ENCODE results near the gene MAX. TPM values are rescaled to one million over a fixed set of nuclear protein-coding genes. Genes with fewer than 3 reads are reported as not detected.

The MAX gene
- total RNA-seq, 3 donors from 2014 or later = 129 to 153 (median 147) TPM

GRCh38 chr14:65070471-65070976, 31.8 kb downstream of the MAX start:
- DNase-seq (peak; percentile 86 to 92 (median 89)), ATAC-seq (peak; percentile 89)
- Histone ChIP-seq H3K36me3 (ENCODE audit: low read depth) (no peaks in the 10 kb centered on the region), H3K9me3 (no peaks in the 10 kb centered on the region), H3K4me1 (ENCODE audit: low read depth) (peaks cover 47% of the 10 kb centered on the region), H3K4me3 (no peak overlapping the region)
- TF ChIP-seq CTCF (IDR thresholded peaks at IDR 0.05) = no peak
- intact Hi-C loops (cut with DNase I, micrococcal nuclease) = no loop called here

DNA sequence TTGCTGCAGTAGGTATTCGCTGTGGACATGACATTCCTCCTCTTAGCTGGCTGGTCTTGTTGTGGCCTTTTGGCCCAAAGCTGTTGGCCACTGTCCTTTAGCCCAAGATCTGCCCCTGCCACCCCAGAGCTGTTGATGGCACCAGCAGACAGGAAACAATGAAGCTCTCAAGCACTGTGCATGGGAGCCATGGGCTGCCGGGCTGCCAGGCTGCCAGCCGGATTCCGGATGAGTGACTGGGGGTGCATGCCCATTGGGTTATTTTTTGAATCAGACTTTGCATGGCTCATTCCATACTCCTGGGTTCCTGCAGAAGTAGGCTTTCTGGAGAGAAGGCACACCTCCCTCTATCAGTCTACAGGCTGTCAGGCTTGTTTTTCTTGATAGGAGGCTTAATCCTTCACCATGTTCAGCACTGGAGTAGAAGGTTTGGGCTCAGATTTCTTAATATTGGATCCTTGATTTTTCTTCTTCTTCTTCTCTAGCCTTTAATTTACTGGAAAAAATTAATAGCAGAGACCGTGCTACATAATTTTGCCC, 32.4 kb downstream of the MAX start:
- Histone ChIP-seq H3K9me3 (no peaks in the 10 kb centered on the region), H3K4me1 (ENCODE audit: low read depth) (peaks cover 47% of the 10 kb centered on the region), H3K36me3 (ENCODE audit: low read depth) (no peaks in the 10 kb centered on the region), H3K4me3 (no peak overlapping the region)
- intact Hi-C loops (cut with DNase I, micrococcal nuclease) = no loop called here
- DNase-seq (no peak), ATAC-seq (no peak)
- no peak for TF ChIP-seq CTCF (IDR thresholded peaks at IDR 0.05)

GRCh38 chr14:65065719-65066118, 36.6 kb downstream of the MAX start:
- no peak for TF ChIP-seq CTCF (IDR thresholded peaks at IDR 0.05)
- DNase-seq (no peak), ATAC-seq (no peak)
- peaks cover 15% of the 10 kb centered on the region for H3K4me1 ChIP-seq (ENCODE audit: low read depth)
- H3K9me3 ChIP-seq = no peaks in the 10 kb centered on the region
- H3K36me3 ChIP-seq (ENCODE audit: low read depth) = peaks cover 8% of the 10 kb centered on the region
- intact Hi-C loops (cut with DNase I, micrococcal nuclease) = no loop called here
- no peak overlapping the region for H3K4me3 ChIP-seq

DNA sequence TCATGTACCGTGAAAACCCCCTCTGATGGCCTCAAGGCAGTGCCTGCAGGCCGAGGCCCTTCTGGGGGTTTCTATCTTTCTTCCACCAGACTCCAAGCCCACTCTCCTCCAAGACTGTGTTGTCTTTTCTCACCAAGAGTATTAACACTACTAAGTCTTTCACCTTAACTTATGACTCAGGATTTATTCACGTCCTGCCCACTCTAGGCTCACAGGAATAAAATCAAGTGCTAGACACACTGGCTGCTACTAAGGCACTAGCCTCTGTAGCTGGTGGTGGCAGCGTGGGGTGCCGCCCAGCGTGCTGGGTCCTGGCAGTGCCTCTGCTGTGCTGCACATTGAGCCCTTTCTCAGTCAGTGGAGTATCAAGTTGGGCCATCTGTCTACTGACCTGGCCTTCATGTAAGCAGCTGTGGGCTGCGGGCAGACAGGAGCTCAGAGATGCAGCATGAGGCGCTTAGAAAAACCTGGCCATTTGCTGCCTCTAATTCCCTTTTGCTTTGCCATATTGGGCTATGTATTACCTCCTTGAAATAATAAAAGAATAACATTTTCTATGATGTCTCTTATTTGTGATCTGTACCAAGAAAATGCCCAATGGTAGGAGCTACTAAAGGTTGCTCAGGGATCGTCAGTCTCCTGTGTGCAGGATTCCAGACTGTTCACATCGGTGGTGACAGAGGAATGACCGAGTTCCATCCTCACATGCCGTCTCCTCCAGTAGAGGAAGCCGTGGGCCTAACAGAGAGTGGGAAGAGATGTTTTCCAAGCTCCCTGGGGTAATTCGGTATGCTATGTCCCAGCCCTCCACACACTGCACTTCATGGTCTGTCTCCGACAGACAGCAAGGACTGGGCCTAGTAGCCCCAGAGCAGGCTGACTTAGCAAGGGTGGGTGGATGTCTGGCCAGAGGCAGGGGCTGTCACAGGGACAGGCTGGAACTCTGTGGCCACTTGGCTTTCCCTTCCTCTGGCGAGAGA, 39.9 kb downstream of the MAX start:
- Histone ChIP-seq H3K36me3 (ENCODE audit: low read depth) (peaks cover 8% of the 10 kb centered on the region), H3K9me3 (no peaks in the 10 kb centered on the region), H3K4me1 (ENCODE audit: low read depth) (no peaks in the 10 kb centered on the region), H3K4me3 (no peak overlapping the region)
- ATAC-seq = no peak
- TF ChIP-seq CTCF (IDR thresholded peaks at IDR 0.05) = no peak
- intact Hi-C loops (cut with DNase I, micrococcal nuclease) = no loop called here
- no peak for DNase-seq

DNA sequence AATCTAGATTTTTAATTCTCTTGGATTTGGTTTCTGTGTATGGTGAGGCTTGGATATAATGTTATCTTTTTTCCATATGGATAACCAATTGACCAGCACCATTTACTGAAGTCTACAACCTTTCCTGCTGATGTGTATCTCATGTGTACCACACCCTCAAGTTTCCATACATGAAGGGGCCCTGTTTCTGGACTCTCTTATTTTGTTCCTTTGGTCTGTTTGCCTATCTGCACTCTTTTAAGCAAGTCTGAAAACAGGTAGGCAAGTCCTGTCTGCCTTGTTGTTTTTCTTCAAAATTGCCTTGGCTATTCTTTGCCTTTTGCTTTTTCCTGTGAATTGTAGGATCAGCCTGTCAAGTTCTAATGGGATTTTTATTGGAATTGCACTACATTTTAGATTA, 44.6 kb downstream of the MAX start:
- no peaks in the 10 kb centered on the region for H3K9me3 ChIP-seq
- intact Hi-C loops (cut with DNase I, micrococcal nuclease) = no loop called here
- DNase-seq (no peak), ATAC-seq (no peak)
- no peaks in the 10 kb centered on the region for H3K4me1 ChIP-seq (ENCODE audit: low read depth)
- H3K4me3 ChIP-seq = no peak overlapping the region
- no peak for TF ChIP-seq CTCF (IDR thresholded peaks at IDR 0.05)
- peaks cover 8% of the 10 kb centered on the region for H3K36me3 ChIP-seq (ENCODE audit: low read depth)
